GM19023 (cell line): Measurements from ENCODE around the gene GBP1.
"Not testable (repeated sequence)": the region's sequence is repeated elsewhere in the genome, so short reads cannot be mapped to it uniquely, and the experiment has no call there.

Experiments
- ATAC-seq: cut with Tn5 transposase; IDR thresholded peaks from one replicate; pipeline ENCODE4 v1.9.1; 2021; ENCODE audit warnings: mild to moderate bottlenecking, moderate library complexity; ENCODE audit not compliant: unreplicated experiment

The GBP1 gene

DNA sequence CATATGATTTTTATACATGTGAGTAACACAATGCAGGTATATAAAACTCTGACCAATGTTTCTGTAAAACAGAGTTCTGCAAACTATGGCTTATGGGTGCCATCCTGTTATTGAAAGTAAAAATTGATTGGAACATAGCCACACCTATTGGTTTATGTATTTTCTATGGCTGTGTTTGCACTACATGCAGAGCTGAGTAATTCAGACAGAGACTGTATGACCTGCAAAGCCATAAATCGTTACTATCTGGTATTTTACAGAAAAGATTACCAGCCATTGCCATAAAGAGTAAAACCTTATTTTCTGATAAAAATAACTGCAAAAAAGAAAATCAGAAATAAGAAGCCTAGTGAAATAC lies 13.1 kb downstream of the GBP1 start:
- ATAC-seq: no peak

DNA sequence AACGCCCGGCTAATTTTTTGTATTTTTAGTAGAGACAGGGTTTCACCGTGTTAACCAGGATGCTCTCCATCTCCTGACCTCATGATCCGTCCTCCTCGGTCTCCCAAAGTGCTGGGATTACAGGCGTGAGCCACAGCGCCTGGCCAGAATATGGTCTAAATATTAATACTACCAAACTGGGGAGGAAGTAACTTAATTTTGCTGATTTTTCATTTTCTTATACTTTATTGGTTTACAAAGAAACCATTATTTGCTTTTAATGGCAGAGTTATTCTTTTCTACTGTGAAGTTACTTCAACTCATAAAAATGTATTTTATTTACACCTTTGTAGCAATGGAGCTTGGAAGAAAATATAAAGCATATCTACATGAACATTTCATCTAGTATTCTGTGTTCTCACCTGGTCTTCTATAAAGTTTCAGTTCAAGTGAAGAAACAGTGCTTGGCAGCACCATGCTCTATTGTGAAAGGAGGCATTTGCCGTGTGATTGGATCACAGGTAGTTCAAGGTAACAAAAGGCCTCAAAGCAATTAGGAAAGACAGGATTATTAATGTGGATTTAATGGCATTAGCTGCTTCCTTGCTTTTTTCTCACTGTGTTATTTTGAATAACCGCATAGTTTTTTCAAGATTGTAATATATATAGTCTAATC lies 13.6 kb downstream of the GBP1 start:
- no peak for ATAC-seq

DNA sequence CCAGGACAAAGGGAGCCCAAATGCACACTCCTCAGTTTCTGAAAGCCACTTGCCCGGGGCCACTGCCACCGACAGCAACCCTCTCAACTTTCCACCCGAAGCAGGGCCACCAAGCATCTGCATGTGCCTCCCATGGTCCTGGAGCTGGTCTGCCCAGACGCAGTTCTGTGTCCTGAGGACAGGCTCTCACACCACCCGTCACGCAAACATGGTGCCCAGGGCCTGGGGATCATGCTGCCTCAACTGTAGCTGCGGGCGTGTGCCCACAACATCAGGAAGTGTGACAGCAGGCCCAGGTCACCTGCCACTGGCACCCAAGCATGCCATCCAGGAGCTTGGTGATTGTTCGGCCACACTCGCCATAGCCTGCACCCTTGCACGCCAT lies 14.4 kb downstream of the GBP1 start:
- ATAC-seq: no peak

DNA sequence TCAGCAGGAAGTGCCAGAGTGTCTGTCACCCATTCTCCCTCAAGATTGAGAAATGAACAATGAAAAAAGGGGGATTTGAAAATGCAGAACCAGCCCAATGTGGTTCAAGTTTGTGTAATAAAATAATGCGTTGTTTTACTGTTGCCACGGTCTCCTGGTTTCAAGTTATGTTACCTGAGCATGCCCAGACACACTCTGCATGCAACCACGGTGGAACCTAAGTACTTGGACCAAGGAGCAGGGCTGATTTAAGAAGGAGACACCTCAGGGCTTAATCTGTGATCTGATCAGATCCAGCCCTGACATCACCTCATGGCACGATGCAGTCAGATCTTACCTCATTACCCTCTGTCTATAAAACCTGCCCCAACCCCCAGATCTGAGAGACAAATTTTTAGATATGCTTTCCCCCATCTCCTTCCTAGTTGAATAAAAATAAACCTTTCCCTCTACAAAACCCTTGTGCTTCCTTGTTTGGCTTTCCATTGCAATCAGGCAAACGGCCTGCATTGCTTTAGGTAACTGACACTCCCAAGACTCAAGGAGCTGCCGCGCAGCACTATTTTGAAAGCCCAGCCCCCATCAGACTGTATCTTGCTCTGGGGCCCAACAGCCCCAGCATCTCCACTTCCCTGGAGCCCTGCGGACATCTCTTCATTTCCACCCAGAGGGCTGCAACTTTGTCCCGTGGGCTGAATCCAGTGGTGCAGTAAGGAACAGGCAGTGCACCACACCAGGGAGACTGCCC lies 14.9 kb downstream of the GBP1 start:
- not testable (repeated sequence) for ATAC-seq

GRCh38 chr1:89049187-89049586 lies 15.8 kb downstream of the GBP1 start:
- ATAC-seq: not testable (repeated sequence)

GRCh38 chr1:89047734-89048133 lies 17.3 kb downstream of the GBP1 start:
- no peak for ATAC-seq

GRCh38 chr1:89046318-89047183 lies 18.5 kb downstream of the GBP1 start:
- peak; percentile 77 for ATAC-seq

DNA sequence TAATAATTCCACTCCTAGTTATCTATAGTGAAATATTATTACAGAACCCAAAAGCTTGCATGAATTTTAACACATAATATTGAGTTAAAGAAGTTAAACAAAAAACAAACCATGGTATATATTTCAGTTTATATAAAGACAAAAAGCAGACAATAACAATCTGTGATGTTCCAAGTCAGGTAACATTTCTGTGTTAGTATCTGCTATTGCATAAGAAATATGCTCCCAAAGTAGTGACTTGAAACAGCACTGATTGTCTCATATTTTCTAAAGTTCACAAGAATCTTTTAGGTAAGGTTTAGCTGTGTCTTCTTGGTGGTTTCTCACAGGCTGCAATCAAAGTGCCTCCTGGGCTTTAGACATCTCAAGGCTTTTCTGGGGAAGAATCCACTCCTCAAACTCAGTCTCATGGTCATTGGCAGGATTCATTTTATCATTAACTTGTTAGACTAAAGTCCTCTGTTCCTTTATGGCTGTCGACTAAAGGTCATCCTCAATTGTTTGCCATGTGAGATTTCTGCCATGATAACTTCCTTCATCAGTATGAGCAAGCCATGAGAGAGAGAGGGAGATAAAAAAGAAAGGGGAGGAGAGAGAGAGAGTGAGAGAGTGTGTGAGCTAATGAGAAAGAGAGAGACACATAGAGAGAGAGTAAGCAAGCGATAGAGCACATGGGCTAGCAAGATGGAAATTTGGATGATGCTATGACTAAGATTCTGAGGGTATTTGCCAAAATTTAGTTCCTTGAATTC lies 19.9 kb downstream of the GBP1 start:
- ATAC-seq: no peak

DNA sequence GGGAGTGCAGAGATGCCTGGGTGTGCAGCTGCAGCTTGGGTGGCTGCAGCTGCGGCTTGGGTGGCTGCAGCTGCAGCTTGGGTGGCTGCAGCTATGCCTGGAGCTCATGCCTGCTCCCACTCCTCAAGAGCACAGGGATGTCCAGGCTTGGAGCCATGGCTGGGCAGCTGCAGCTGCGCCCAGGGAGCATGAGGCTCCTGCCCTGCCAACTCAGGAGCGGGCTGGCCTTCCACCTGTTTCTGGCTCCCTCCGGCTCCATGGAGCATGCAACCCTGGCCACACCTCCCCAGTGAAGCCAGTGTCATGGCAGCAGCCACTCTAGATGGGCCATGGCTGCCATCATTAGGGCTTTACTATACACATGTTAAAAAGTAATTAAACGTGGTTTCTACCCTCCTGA lies 21.1 kb downstream of the GBP1 start:
- ATAC-seq: no peak

- ATAC-seq: no peak
Measured at GRCh38 chr1:89042491-89042890, 22.5 kb downstream of the GBP1 start.

GRCh38 chr1:89041721-89042120 lies 23.3 kb downstream of the GBP1 start:
- no peak for ATAC-seq

DNA sequence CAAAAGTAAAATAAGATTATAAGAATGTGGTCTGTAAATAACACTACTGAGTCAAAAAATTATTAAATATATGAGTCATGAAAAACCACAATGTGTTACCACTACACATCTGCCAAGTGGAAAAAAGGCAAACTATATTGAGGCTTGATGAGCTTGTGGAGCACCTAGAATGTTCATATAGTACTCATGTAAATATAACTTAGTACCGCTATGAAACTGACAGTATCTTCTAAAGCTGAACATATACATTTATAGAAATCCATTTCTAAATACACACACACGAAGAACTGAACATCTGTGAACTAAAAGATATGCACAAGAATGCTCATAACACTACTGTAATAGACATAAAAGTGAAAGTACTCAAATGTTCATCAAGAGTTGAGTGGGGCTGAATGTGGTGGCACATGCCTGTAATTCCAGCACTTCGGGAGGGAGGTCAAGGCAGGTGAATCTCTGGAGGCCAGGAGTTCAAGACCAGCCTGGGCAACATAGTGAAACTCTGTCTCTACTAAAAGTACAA lies 23.8 kb downstream of the GBP1 start:
- ATAC-seq: peak; percentile 95

DNA sequence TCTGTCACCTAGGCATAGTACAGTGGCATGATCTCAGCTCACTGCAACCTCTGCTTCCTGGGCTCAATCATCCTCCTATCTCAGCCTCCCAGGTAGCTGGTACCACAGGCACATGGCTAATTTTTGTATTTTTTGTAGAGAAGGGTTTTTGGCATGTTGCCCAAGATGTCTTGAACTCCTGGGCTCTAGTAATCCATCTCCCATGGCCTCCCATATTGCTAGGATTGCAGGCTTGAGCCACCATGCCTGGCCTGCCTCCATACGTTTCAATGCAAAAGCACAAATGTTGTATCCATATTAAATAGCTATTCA lies 24.7 kb downstream of the GBP1 start:
- no peak for ATAC-seq

GRCh38 chr1:89037186-89037585 lies 27.8 kb downstream of the GBP1 start:
- no peak for ATAC-seq

GRCh38 chr1:89035080-89035479 lies 29.9 kb downstream of the GBP1 start:
- no peak for ATAC-seq

DNA sequence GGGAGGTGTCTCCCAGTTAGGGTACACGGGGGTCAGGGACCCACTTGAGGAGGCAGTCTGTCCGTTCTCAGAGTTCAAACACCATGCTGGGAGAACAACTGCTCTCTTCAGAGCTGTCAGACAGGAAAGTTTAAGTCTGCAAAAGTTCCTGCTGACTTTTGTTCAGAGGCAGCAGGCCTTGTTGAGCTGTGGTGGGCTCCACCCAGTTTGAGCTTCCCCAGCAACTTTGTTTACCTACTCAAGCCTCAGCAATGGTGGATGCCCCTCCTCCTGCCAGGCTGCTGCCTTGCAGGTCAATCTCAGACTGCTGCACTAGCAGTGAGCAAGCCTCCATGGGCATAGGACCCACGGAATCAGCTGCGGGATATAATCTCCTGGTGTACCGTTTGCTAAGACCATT lies 31.0 kb downstream of the GBP1 start:
- not testable (repeated sequence) for ATAC-seq

GRCh38 chr1:89029051-89029450 lies 36.0 kb downstream of the GBP1 start:
- ATAC-seq: not testable (repeated sequence)

DNA sequence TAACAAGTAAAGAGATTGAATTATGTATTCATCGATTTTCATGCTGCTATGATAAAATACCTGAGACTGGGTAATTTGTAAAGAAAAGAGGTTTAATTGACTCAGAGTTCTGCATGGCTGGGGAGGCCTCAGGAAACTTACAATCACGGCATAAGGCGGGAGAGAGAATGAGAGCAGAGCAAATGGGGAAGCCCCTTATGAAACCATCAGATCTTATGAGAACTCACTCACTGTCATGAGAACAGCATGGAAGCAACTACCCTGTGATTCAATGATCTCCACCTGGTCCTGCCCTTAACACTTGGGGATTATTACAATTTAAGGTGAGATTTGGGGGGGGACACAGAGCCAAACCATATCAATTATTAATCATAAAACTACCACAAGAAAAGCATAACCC lies 39.1 kb downstream of the GBP1 start:
- ATAC-seq: no peak

DNA sequence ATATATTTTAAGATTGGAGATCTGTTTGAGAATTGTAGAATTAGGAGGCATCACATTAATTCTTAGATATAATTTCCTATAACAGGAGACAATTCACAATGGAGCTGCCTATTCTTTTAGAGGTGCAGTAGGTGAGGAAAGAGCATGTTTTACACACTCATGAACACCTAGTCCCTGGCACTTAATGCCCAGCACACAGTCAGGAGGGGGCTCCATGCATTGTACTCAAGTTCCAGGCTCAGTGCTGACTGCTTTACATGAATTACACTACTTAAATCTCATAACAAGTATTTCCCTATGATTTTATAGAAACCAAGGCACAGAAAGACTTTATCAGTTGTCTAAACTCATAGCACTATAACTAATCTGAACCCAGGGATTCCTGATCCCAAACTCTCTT lies 42.0 kb downstream of the GBP1 start:
- no peak for ATAC-seq

DNA sequence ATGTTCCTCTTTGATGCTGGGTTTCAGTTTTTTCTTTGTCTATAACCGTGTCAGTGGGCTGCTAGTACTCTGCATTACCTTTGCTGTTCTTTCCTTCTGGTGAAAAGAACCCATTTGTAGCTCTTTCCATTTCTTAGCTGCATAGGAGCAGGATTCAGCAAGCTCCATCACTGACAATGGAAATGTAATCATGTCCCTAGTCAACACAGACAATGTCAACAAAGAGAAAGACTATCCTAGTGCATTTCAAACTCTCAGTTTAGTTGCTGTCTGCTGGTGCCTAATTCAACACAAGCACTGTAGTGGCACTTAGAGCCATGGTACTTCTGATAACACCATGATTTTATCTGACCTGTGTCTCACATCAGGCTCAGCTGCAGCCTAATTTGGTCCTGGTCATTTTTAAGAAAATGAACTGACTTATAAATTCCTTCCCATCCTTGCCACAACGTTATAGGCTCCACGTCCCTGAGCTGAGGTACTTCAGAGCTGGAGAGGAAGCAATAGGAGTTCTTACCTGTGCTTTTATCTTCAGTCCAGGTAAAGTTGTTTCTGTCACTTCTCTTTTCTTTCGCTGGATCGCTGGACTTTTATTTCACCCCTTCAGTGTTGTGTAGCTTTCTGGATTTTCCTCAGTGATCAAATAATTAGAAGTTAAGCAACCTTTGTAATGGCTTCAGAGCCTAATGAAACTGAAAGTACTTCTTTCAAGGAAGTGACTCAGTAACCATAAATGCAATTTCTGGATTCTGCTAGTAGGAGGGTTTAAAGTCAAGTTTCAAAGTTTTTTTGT lies 42.6 kb downstream of the GBP1 start, which contains the start of gene GBP3:
TSS of gene GBP3 (minus strand) at position 700 of the 793 bp plus-strand sequence. CDS start 2,145 bp downstream, outside the sequence.
- peak; percentile 76 for ATAC-seq
